ENCODE measurements around the gene CETP.

- TF ChIP-seq CTCF (IDR thresholded peaks at IDR 0.05) (no peak), POLR2A (IDR thresholded peaks at IDR 0.05) (no peak)
These were observed 20.7 kb upstream of the CETP start for GRCh38 chr16:56941092-56941491.

Measured in esophagus squamous epithelium (tissue), 4 donors.